Vagina (tissue), 2 donors: ENCODE measurements around the gene SLCO2B1. TPM values are rescaled to one million over a fixed set of nuclear protein-coding genes. Genes with fewer than 3 reads are reported as not detected.

Experiments used
- DNase-seq, 2 donors: peaks; one replicate each; pipeline ENCODE4 v3.0.0-alpha.2; 2017; ENCODE audit errors: extremely low spot score in 2 of 2
- H3K27ac ChIP-seq: fragments of 200-600 bp; sonication (generic); one replicate; pipeline ENCODE4 v1.5.1; 2019
- H3K27me3 ChIP-seq: fragments of 200-600 bp; sonication (generic); one replicate; pipeline ENCODE4 v1.5.1; 2019
- H3K36me3 ChIP-seq, 2 donors: fragments of 200-600 bp; sonication (generic); one replicate each; pipeline ENCODE4 v1.5.1; 2017 to 2019
- H3K4me1 ChIP-seq: fragments of 200-600 bp; sonication (generic); one replicate; pipeline ENCODE4 v1.5.1; 2019
- H3K4me3 ChIP-seq, 2 donors: fragments of 200-600 bp; sonication (generic); 1 replicate in 1 of 2; 2 replicates in 1 of 2; pipeline ENCODE4 v1.5.1; 2016 to 2019
- H3K9me3 ChIP-seq: fragments of 200-600 bp; sonication (generic); one replicate; pipeline ENCODE4 v1.5.1; 2019
- CTCF ChIP-seq, 3 experiments: fragments of 450-650 bp in 2 of 3; fragments of 200-600 bp in 1 of 3; sonication (generic) in 1 of 3; IDR thresholded peaks; one replicate each; pipeline ENCODE4 v1.5.1; 2017 to 2019; ENCODE audit warnings: antibody characterized with exemption in 3 of 3, mild to moderate bottlenecking in 2 of 3, moderate library complexity in 2 of 3
- POLR2A ChIP-seq, 2 donors: fragments of 450-650 bp; IDR thresholded peaks; one replicate each; pipeline ENCODE4 v1.6.1; 2017; ENCODE audit warnings: antibody characterized with exemption in 2 of 2, mild to moderate bottlenecking in 2 of 2, moderate library complexity in 2 of 2
- POLR2AphosphoS5 ChIP-seq, 2 donors: sonication (generic); formaldehyde crosslinking; IDR thresholded peaks; one replicate each; pipeline ENCODE4 v1.9.0; 2017; ENCODE audit warnings: antibody characterized with exemption in 2 of 2, mild to moderate bottlenecking in 2 of 2, low read depth in 1 of 2; ENCODE audit not compliant: insufficient read depth in 1 of 2
- intact Hi-C: fragments of 100-400 bp; cut with DNase I; formaldehyde crosslinking; loops from one replicate; pipeline ENCODE4 v1.15.1; 2023
- total RNA-seq: library from RNA; depleted of rRNA; stranded (reverse); fragments of >200 nt; gene quantifications from one replicate; pipeline ENCODE4 v1.2.3, GENCODE V29; 2016

The SLCO2B1 gene
- total RNA-seq, 1 donor from 2014 or later: 55.5 TPM

GRCh38 chr11:75107187-75107586 lies 43.7 kb upstream of the SLCO2B1 start:
- Histone ChIP-seq H3K36me3 (no peaks in the 10 kb centered on the region), H3K9me3 (no peaks in the 10 kb centered on the region), H3K4me1 (no peaks in the 10 kb centered on the region), H3K4me3 (no peak overlapping the region), H3K27ac (no peak overlapping the region), H3K27me3 (no peaks in the 10 kb centered on the region)
- intact Hi-C loops: no loop called here
- TF ChIP-seq CTCF (IDR thresholded peaks at IDR 0.05): no peak
- TF ChIP-seq POLR2AphosphoS5 (IDR thresholded peaks at IDR 0.05; ENCODE audit: insufficient read depth in 1 of 2, low read depth in 1 of 2): no peak
- TF ChIP-seq POLR2A (IDR thresholded peaks at IDR 0.05): no peak
- no peak for DNase-seq

GRCh38 chr11:75112200-75112599 lies 38.7 kb upstream of the SLCO2B1 start:
- DNase-seq: no peak
- Histone ChIP-seq H3K36me3 (no peaks in the 10 kb centered on the region), H3K4me1 (no peaks in the 10 kb centered on the region), H3K4me3 (no peak overlapping the region), H3K27me3 (no peaks in the 10 kb centered on the region), H3K9me3 (no peaks in the 10 kb centered on the region), H3K27ac (no peak overlapping the region)
- TF ChIP-seq POLR2A (IDR thresholded peaks at IDR 0.05) (no peak), POLR2AphosphoS5 (IDR thresholded peaks at IDR 0.05; ENCODE audit: insufficient read depth in 1 of 2, low read depth in 1 of 2) (no peak)
- intact Hi-C loops: no loop called here

GRCh38 chr11:75113030-75113429 lies 37.9 kb upstream of the SLCO2B1 start:
- no peaks in the 10 kb centered on the region for H3K27me3 ChIP-seq
- H3K9me3 ChIP-seq: no peaks in the 10 kb centered on the region
- H3K36me3 ChIP-seq: no peaks in the 10 kb centered on the region
- no peak for DNase-seq
- no peak overlapping the region for H3K4me3 ChIP-seq
- no peaks in the 10 kb centered on the region for H3K4me1 ChIP-seq
- H3K27ac ChIP-seq: no peak overlapping the region
- intact Hi-C loops: no loop called here
- TF ChIP-seq POLR2A (IDR thresholded peaks at IDR 0.05): no peak
- TF ChIP-seq CTCF (IDR thresholded peaks at IDR 0.05): no peak
- TF ChIP-seq POLR2AphosphoS5 (IDR thresholded peaks at IDR 0.05; ENCODE audit: insufficient read depth in 1 of 2, low read depth in 1 of 2): no peak

- intact Hi-C loops: no loop called here
- DNase-seq: no peak
- no peak overlapping the region for H3K4me3 ChIP-seq
- no peaks in the 10 kb centered on the region for H3K9me3 ChIP-seq
- no peaks in the 10 kb centered on the region for H3K27me3 ChIP-seq
- TF ChIP-seq POLR2AphosphoS5 (IDR thresholded peaks at IDR 0.05; ENCODE audit: insufficient read depth in 1 of 2, low read depth in 1 of 2) (no peak), POLR2A (IDR thresholded peaks at IDR 0.05) (no peak), CTCF (IDR thresholded peaks at IDR 0.05) (no peak)
- H3K36me3 ChIP-seq: no peaks in the 10 kb centered on the region
- no peaks in the 10 kb centered on the region for H3K4me1 ChIP-seq
- H3K27ac ChIP-seq: no peak overlapping the region
Observed at GRCh38 chr11:75114465-75114864, 36.4 kb upstream of the SLCO2B1 start.

GRCh38 chr11:75118577-75118976 lies 32.3 kb upstream of the SLCO2B1 start:
- no peaks in the 10 kb centered on the region for H3K36me3 ChIP-seq
- intact Hi-C loops: no loop called here
- TF ChIP-seq POLR2AphosphoS5 (IDR thresholded peaks at IDR 0.05; ENCODE audit: insufficient read depth in 1 of 2, low read depth in 1 of 2): no peak
- TF ChIP-seq POLR2A (IDR thresholded peaks at IDR 0.05): no peak
- TF ChIP-seq CTCF (IDR thresholded peaks at IDR 0.05): no peak
- H3K27me3 ChIP-seq: no peaks in the 10 kb centered on the region
- no peaks in the 10 kb centered on the region for H3K4me1 ChIP-seq
- no peak for DNase-seq
- no peak overlapping the region for H3K4me3 ChIP-seq
- no peak overlapping the region for H3K27ac ChIP-seq
- H3K9me3 ChIP-seq: no peaks in the 10 kb centered on the region
